GM19372 (cell line): ENCODE measurements around the gene HSH2D.
"Not testable (repeated sequence)": the region's sequence is repeated elsewhere in the genome, so short reads cannot be mapped to it uniquely, and the experiment has no call there.

Source experiments
- ATAC-seq: cut with Tn5 transposase; IDR thresholded peaks from one replicate; pipeline ENCODE4 v1.9.1; 2021; ENCODE audit warnings: mild to moderate bottlenecking, low read depth, moderate library complexity; ENCODE audit not compliant: unreplicated experiment

HSH2D gene

GRCh38 chr19:16153582-16154336, 10.3 kb downstream of the HSH2D start:
- ATAC-seq: no peak

GRCh38 chr19:16154557-16154956, 11.1 kb downstream of the HSH2D start:
- no peak for ATAC-seq

- ATAC-seq: no peak
Observed at GRCh38 chr19:16155128-16155527, 11.6 kb downstream of the HSH2D start.

- ATAC-seq: no peak
Observed at GRCh38 chr19:16156904-16157303, 13.4 kb downstream of the HSH2D start.

- no peak for ATAC-seq
Observed at GRCh38 chr19:16157601-16158000, 14.1 kb downstream of the HSH2D start.

GRCh38 chr19:16159655-16160054, 16.2 kb downstream of the HSH2D start:
- ATAC-seq: no peak

GRCh38 chr19:16160445-16160942, 17.0 kb downstream of the HSH2D start:
- ATAC-seq: no peak

GRCh38 chr19:16160943-16161560, 17.6 kb downstream of the HSH2D start:
- ATAC-seq: no peak

- no peak for ATAC-seq
Observed at GRCh38 chr19:16161840-16162239, 18.4 kb downstream of the HSH2D start.

- ATAC-seq: no peak
Observed at GRCh38 chr19:16164222-16164890, 20.9 kb downstream of the HSH2D start.

GRCh38 chr19:16166417-16166816, 22.9 kb downstream of the HSH2D start:
- no peak for ATAC-seq

GRCh38 chr19:16167055-16167454, 23.6 kb downstream of the HSH2D start:
- ATAC-seq: no peak

- ATAC-seq: no peak
Observed at GRCh38 chr19:16168465-16169081, 25.1 kb downstream of the HSH2D start.

GRCh38 chr19:16170134-16170533, 26.6 kb downstream of the HSH2D start:
- ATAC-seq: no peak

GRCh38 chr19:16175954-16176353, 32.5 kb downstream of the HSH2D start:
- no peak for ATAC-seq

- not testable (repeated sequence) for ATAC-seq
Observed at GRCh38 chr19:16178866-16179265, 35.4 kb downstream of the HSH2D start.

GRCh38 chr19:16180611-16181010, 37.1 kb downstream of the HSH2D start:
- ATAC-seq: no peak

GRCh38 chr19:16184665-16185122, 41.2 kb downstream of the HSH2D start:
- ATAC-seq: no peak

- ATAC-seq: peak; percentile 89
Observed at GRCh38 chr19:16185123-16185767, 41.8 kb downstream of the HSH2D start, which contains the start of gene FAM32A. Gene FAM32A (plus strand): TSS chr19:16185410. CDS start chr19:16185443, 33 bp downstream.

- no peak for ATAC-seq
Observed at GRCh38 chr19:16185768-16186123, 42.3 kb downstream of the HSH2D start.
